Measurements from ENCODE around the gene HTR7.

Gene HTR7

DNA sequence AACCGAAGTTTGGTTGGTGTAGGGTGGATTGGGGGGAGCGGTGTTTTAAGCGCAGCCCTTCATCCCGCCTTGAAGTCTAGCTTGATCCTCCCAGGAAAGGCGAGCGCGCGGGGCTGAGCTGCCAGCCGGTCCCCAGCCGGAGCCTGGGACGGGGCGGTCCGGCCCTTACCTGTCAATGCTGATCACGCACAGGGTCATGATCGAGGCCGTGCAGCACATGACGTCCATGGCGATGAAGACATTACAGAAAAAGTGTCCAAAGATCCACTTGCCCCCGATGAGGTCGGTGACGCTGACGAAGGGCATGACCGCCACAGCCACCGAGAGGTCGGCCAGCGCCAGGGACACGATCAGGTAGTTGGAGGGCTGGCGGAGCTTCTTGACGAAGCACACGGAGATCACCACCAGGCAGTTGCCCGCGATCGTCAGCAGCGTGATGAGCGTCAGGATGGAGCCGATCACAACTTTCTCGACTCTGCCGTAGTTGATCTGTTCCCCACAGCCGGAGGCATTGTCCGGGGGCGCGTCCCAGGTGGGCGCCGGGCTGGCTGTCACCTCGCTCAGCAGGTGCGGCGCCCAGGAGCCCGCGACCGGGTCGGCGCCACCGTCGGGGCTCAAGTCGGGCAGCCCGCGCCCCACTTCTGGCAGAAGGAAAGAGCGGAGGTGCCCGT lies 740 bp downstream of the HTR7 start:
- H3K9ac ChIP-seq (ENCODE audit: low read length), result no peak overlapping the region
- no peak overlapping the region for H2AFZ ChIP-seq (ENCODE audit: low read length)

DNA sequence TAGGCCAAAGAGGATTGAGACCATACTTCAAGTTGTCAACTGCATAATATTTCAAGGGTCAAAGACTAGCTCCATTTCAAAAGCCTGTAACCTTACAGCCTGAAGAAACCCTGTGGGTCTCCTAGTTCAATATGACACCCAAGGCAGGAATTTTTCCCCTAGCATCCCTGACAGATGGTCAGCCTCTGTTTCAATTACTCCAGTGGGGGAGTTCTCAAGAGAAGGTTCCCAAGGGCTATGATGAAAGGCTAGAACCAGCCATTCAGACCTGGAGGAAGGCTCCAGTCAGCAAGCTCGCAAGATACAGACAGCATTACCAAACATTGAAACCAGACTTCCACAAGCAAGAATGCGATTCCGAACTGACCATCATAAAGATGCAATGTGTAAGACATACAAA lies 1.6 kb downstream of the HTR7 start:
- Histone ChIP-seq H3K36me3 (ENCODE audit: insufficient read depth, low read length) (no peaks in the 10 kb centered on the region), H3K79me2 (ENCODE audit: insufficient read depth, low read length) (no peaks in the 10 kb centered on the region), H3K4me2 (ENCODE audit: low read length) (no peak overlapping the region), H4K20me1 (ENCODE audit: insufficient read depth, low read length) (no peaks in the 10 kb centered on the region), H3K4me1 (ENCODE audit: insufficient read depth, low read length, severe bottlenecking) (peaks cover 3% of the 10 kb centered on the region), H3K4me3 (ENCODE audit: low read depth, low read length, poor library complexity, severe bottlenecking) (no peak overlapping the region), H3K9me2 (ENCODE audit: low read depth, low read length) (no peaks in the 10 kb centered on the region), H3K27me3 (ENCODE audit: insufficient read depth, low read length) (no peaks in the 10 kb centered on the region), H3F3A (ENCODE audit: insufficient read depth, low read length) (no peaks in the 10 kb centered on the region), H3K9me3 (ENCODE audit: low read length) (no peaks in the 10 kb centered on the region), H2AFZ (ENCODE audit: low read length) (no peak overlapping the region), H3K27ac (ENCODE audit: low read depth, low read length, poor library complexity, severe bottlenecking) (no peak overlapping the region), H3K9ac (ENCODE audit: low read length) (no peak overlapping the region)
- TF ChIP-seq, protein P1, sequence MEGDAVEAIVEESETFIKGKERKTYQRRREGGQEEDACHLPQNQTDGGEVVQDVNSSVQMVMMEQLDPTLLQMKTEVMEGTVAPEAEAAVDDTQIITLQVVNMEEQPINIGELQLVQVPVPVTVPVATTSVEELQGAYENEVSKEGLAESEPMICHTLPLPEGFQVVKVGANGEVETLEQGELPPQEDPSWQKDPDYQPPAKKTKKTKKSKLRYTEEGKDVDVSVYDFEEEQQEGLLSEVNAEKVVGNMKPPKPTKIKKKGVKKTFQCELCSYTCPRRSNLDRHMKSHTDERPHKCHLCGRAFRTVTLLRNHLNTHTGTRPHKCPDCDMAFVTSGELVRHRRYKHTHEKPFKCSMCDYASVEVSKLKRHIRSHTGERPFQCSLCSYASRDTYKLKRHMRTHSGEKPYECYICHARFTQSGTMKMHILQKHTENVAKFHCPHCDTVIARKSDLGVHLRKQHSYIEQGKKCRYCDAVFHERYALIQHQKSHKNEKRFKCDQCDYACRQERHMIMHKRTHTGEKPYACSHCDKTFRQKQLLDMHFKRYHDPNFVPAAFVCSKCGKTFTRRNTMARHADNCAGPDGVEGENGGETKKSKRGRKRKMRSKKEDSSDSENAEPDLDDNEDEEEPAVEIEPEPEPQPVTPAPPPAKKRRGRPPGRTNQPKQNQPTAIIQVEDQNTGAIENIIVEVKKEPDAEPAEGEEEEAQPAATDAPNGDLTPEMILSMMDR (IDR thresholded peaks at IDR 0.05; ENCODE audit: low read length), result no peak
- no peak for TF ChIP-seq EZH2 (IDR thresholded peaks at IDR 0.05; ENCODE audit: borderline replicate concordance, low read length)

More for the DNA sequence above, 740 bp downstream of the HTR7 start:
- Histone ChIP-seq H3K4me3 (ENCODE audit: low read depth, low read length, poor library complexity, severe bottlenecking) (peak overlapping the region; percentile 58), H3K27me3 (ENCODE audit: insufficient read depth, low read length) (no peaks in the 10 kb centered on the region), H3K9me2 (ENCODE audit: low read depth, low read length) (no peaks in the 10 kb centered on the region), H3K36me3 (ENCODE audit: insufficient read depth, low read length) (no peaks in the 10 kb centered on the region), H3K27ac (ENCODE audit: low read depth, low read length, poor library complexity, severe bottlenecking) (no peak overlapping the region), H3K79me2 (ENCODE audit: insufficient read depth, low read length) (no peaks in the 10 kb centered on the region), H3F3A (ENCODE audit: insufficient read depth, low read length) (no peaks in the 10 kb centered on the region), H4K20me1 (ENCODE audit: insufficient read depth, low read length) (no peaks in the 10 kb centered on the region), H3K9me3 (ENCODE audit: low read length) (no peaks in the 10 kb centered on the region), H3K4me2 (ENCODE audit: low read length) (peak overlapping the region; percentile 57), H3K4me1 (ENCODE audit: insufficient read depth, low read length, severe bottlenecking) (peaks cover 3% of the 10 kb centered on the region)
- TF ChIP-seq EZH2 (IDR thresholded peaks at IDR 0.05; ENCODE audit: borderline replicate concordance, low read length), result no peak
- TF ChIP-seq, protein P1 (IDR thresholded peaks at IDR 0.05; ENCODE audit: low read length), result no peak

- Histone ChIP-seq H3K36me3 (ENCODE audit: insufficient read depth, low read length) (no peaks in the 10 kb centered on the region), H3F3A (ENCODE audit: insufficient read depth, low read length) (no peaks in the 10 kb centered on the region), H3K9me2 (ENCODE audit: low read depth, low read length) (no peaks in the 10 kb centered on the region), H3K9me3 (ENCODE audit: low read length) (0 out of 2 replicates have a peak, but pooled peaks cover 2% of the 10 kb centered on the region), H2AFZ (ENCODE audit: low read length) (no peak overlapping the region), H3K4me2 (ENCODE audit: low read length) (no peak overlapping the region), H3K9ac (ENCODE audit: low read length) (no peak overlapping the region), H3K4me1 (ENCODE audit: insufficient read depth, low read length, severe bottlenecking) (peaks cover 3% of the 10 kb centered on the region), H3K27ac (ENCODE audit: low read depth, low read length, poor library complexity, severe bottlenecking) (no peak overlapping the region), H4K20me1 (ENCODE audit: insufficient read depth, low read length) (no peaks in the 10 kb centered on the region), H3K79me2 (ENCODE audit: insufficient read depth, low read length) (no peaks in the 10 kb centered on the region), H3K4me3 (ENCODE audit: low read depth, low read length, poor library complexity, severe bottlenecking) (no peak overlapping the region), H3K27me3 (ENCODE audit: insufficient read depth, low read length) (no peaks in the 10 kb centered on the region)
- TF ChIP-seq, protein P1 (IDR thresholded peaks at IDR 0.05; ENCODE audit: low read length), result no peak
- TF ChIP-seq EZH2 (IDR thresholded peaks at IDR 0.05; ENCODE audit: borderline replicate concordance, low read length), result no peak
Observed at GRCh38 chr10:90855126-90855525, 2.7 kb downstream of the HTR7 start.

All from OCI-LY1 (cell line).